ENCODE results near the gene RASA3. TPM values are rescaled to one million over a fixed set of nuclear protein-coding genes. Genes with fewer than 3 reads are reported as not detected.
A peak's percentile ranks its signal among the peaks of the same experiment; 100 is the strongest.
"Not testable (repeated sequence)": the region's sequence is repeated elsewhere in the genome, so short reads cannot be mapped to it uniquely, and the experiment has no call there.

RASA3 gene
- total RNA-seq, 2 experiments from 2014 or later: 28.9 to 32.3 TPM

- POLR2A ChIA-PET: interaction anchor here (1.2 to 8.9 kb wide), 4 partner anchors 14 to 48 kb away, joined by 3 to 99 read pairs (median 9); partner anchors contain the start of gene RASA3
- peaks cover 30% of the 10 kb centered on the region for H3K36me3 Mint-ChIP-seq (ENCODE audit: low read depth)
- DNase-seq: no peak
- intact Hi-C loops (cut with micrococcal nuclease): no loop called here
- CTCF ChIA-PET: interaction anchor here (0.8 to 4.1 kb wide), 3 partner anchors 16 to 114 kb away, joined by 3 to 20 read pairs (median 5); no protein-coding TSS in a partner anchor
- no peaks in the 10 kb centered on the region for H3K9me3 Mint-ChIP-seq
- H3K4me3 Mint-ChIP-seq: no peak overlapping the region
- H3K27me3 Mint-ChIP-seq: no peaks in the 10 kb centered on the region
- TF ChIP-seq CTCF (IDR thresholded peaks at IDR 0.05): no peak
- peak overlapping the region; percentile 82 for H3K27ac Mint-ChIP-seq
- H3K4me1 Mint-ChIP-seq (ENCODE audit: low read depth): peaks cover 78% of the 10 kb centered on the region
- no peak for ATAC-seq
These were observed 19.5 kb downstream of the RASA3 start for GRCh38 chr13:114112826-114113322.

GRCh38 chr13:114112231-114112825 is 20.1 kb downstream of the RASA3 start:
- POLR2A ChIA-PET: interaction anchor here (1.2 to 8.9 kb wide), 5 partner anchors 14 to 123 kb away, joined by 3 to 99 read pairs (median 8); partner anchors contain the start of genes CDC16 and RASA3

GRCh38 chr13:114111577-114111976 is 20.8 kb downstream of the RASA3 start:
- H3K9me3 Mint-ChIP-seq: no peaks in the 10 kb centered on the region
- H3K27me3 Mint-ChIP-seq: no peaks in the 10 kb centered on the region
- ChIA-PET POLR2A (interaction anchor here (0.6 to 8.9 kb wide), 6 partner anchors 15 to 644 kb away, joined by 3 to 99 read pairs (median 7); partner anchors contain the start of genes CDC16 and RASA3), CTCF (interaction anchor here (0.8 to 4.1 kb wide), 5 partner anchors 10 to 115 kb away, joined by 3 to 20 read pairs (median 8); no protein-coding TSS in a partner anchor)
- peak; percentile 45 for ATAC-seq
- H3K36me3 Mint-ChIP-seq (ENCODE audit: low read depth): peaks cover 23% of the 10 kb centered on the region
- peak overlapping the region; percentile 82 for H3K27ac Mint-ChIP-seq
- intact Hi-C loops (cut with micrococcal nuclease): loop anchor here (2.0 kb wide), 1 partner anchor 47 kb away; no protein-coding TSS in a partner anchor
- DNase-seq: peak; percentile 56
- peaks cover 78% of the 10 kb centered on the region for H3K4me1 Mint-ChIP-seq (ENCODE audit: low read depth)
- H3K4me3 Mint-ChIP-seq: peak overlapping the region; percentile 18
- TF ChIP-seq CTCF (IDR thresholded peaks at IDR 0.05): no peak

More at GRCh38 chr13:114112231-114112825, 20.1 kb downstream of the RASA3 start:
- Mint-ChIP-seq H3K4me1 (ENCODE audit: low read depth) (peaks cover 76% of the 10 kb centered on the region), H3K36me3 (ENCODE audit: low read depth) (peaks cover 26% of the 10 kb centered on the region), H3K9me3 (no peaks in the 10 kb centered on the region), H3K27me3 (no peaks in the 10 kb centered on the region), H3K4me3 (no peak overlapping the region), H3K27ac (peak overlapping the region; percentile 82)
- CTCF ChIA-PET: interaction anchor here (0.8 to 4.1 kb wide), 4 partner anchors 10 to 114 kb away, joined by 3 to 20 read pairs (median 6); no protein-coding TSS in a partner anchor
- intact Hi-C loops (cut with micrococcal nuclease): no loop called here
- DNase-seq: no peak
- ATAC-seq: no peak
- no peak for TF ChIP-seq CTCF (IDR thresholded peaks at IDR 0.05)

- CTCF ChIA-PET: interaction anchor here (0.8 to 4.1 kb wide), 8 partner anchors 11 to 116 kb away, joined by 3 to 20 read pairs (median 6); no protein-coding TSS in a partner anchor
- H3K9me3 Mint-ChIP-seq, DNase-seq, H3K27me3 Mint-ChIP-seq, ATAC-seq: not testable (repeated sequence)
- Mint-ChIP-seq H3K36me3 (ENCODE audit: low read depth) (peaks cover 26% of the 10 kb centered on the region), H3K27ac (peak overlapping the region; percentile 89), H3K4me1 (ENCODE audit: low read depth) (peaks cover 79% of the 10 kb centered on the region), H3K4me3 (peak overlapping the region; percentile 71)
- POLR2A ChIA-PET: interaction anchor here (1.8 to 8.9 kb wide), 4 partner anchors 16 to 125 kb away, joined by 8 to 99 read pairs (median 12); partner anchors contain the start of genes CDC16 and RASA3
- intact Hi-C loops (cut with micrococcal nuclease): loop anchor here (2.0 kb wide), 1 partner anchor 46 kb away; no protein-coding TSS in a partner anchor
These were observed 21.6 kb downstream of the RASA3 start for GRCh38 chr13:114110830-114111189.

- Mint-ChIP-seq H3K27me3 (no peaks in the 10 kb centered on the region), H3K36me3 (ENCODE audit: low read depth) (peaks cover 22% of the 10 kb centered on the region), H3K9me3 (no peaks in the 10 kb centered on the region), H3K4me1 (ENCODE audit: low read depth) (peaks cover 79% of the 10 kb centered on the region), H3K4me3 (peak overlapping the region; percentile 71), H3K27ac (peak overlapping the region; percentile 89)
- POLR2A ChIA-PET: interaction anchor here (0.7 to 8.9 kb wide), 8 partner anchors 16 to 125 kb away, joined by 3 to 99 read pairs (median 6); partner anchors contain the start of genes CDC16 and RASA3
- peak; percentile 86 for DNase-seq
- CTCF ChIA-PET: interaction anchor here (0.8 to 4.1 kb wide), 8 partner anchors 11 to 116 kb away, joined by 3 to 20 read pairs (median 6); no protein-coding TSS in a partner anchor
- peak; percentile 23 for TF ChIP-seq CTCF (IDR thresholded peaks at IDR 0.05)
- intact Hi-C loops (cut with micrococcal nuclease): loop anchor here (2.0 kb wide), 1 partner anchor 45 kb away; no protein-coding TSS in a partner anchor
- ATAC-seq: peak; percentile 86
These were observed 22.2 kb downstream of the RASA3 start for GRCh38 chr13:114110091-114110829.

All from activated CD8-positive, alpha-beta T cell treated with anti-CD3 and anti-CD28 coated beads for 36 hours (primary cell).